Measurements from ENCODE around the gene COL6A5. TPM values are rescaled to one million over a fixed set of nuclear protein-coding genes. Genes with fewer than 3 reads are reported as not detected.

COL6A5 gene
- total RNA-seq, 1 experiment from 2014 or later, result not detected

DNA sequence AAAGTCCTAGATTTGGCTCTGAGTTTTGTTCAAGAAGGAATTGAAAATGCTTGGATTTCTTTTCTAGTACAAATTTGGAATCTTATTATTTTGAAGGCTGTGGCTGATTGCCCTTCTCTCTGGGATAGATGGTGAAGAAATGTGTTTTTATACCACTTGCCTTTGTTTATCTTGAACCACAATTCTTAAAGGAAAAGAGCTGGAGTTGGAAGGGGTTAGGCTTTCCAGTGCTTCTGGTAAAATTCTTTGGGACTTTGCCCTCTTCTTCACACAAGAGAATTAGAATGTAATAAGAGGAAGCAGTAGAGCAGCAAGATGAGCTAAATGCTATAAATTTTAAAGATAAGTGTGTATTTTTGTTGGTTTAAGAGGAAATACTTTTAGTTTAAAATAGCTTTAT is 65.8 kb downstream of the COL6A5 start:
- no peak for DNase-seq (ENCODE audit: low read depth, low spot score)
- Histone ChIP-seq H2AFZ (ENCODE audit: low read depth, low read length, poor library complexity, severe bottlenecking) (no peak overlapping the region), H3K4me1 (ENCODE audit: control insufficient read depth in 1 of 2, insufficient read depth in 2 of 2, low read length in 2 of 2) (no peaks in the 10 kb centered on the region), H3K9me3 (ENCODE audit: control insufficient read depth in 1 of 2, insufficient read depth in 1 of 2, low read depth in 1 of 2, low read length in 2 of 2) (no peaks in the 10 kb centered on the region), H3K27me3 (ENCODE audit: insufficient read depth, low read length) (peaks cover 31% of the 10 kb centered on the region; the same call in 1 of the 2 replicates), H3K4me3 (replicated peaks in 1 of 2; ENCODE audit: low read depth in 1 of 2, low read length in 2 of 2) (no peak overlapping the region), H3K9me2 (ENCODE audit: insufficient read depth) (no peaks in the 10 kb centered on the region), H3K9ac (ENCODE audit: low read length) (no peak overlapping the region), H3K4me2 (ENCODE audit: low read length) (no peak overlapping the region), H3K27ac (ENCODE audit: low read depth, low read length) (no peak overlapping the region), H3K36me3 (ENCODE audit: control insufficient read depth in 1 of 2, insufficient read depth in 2 of 2, low read length in 2 of 2) (no peaks in the 10 kb centered on the region), H4K20me1 (ENCODE audit: insufficient read depth) (no peaks in the 10 kb centered on the region), H3K79me2 (ENCODE audit: insufficient read depth, low read length) (no peaks in the 10 kb centered on the region)
- TF ChIP-seq EGR1 (IDR thresholded peaks at IDR 0.05; ENCODE audit: low read depth) (no peak), RAD21 (IDR thresholded peaks at IDR 0.05; ENCODE audit: low read depth) (no peak), POLR2A (IDR thresholded peaks at IDR 0.05; ENCODE audit: borderline replicate concordance, extremely low read depth, insufficient read depth, insufficient read length) (no peak), POLR2AphosphoS5 (IDR thresholded peaks at IDR 0.05; ENCODE audit: low read depth, low read length) (no peak), ZFX (IDR thresholded peaks at IDR 0.05) (no peak), ZBTB33 (IDR thresholded peaks at IDR 0.05; ENCODE audit: extremely low read depth, insufficient replicate concordance, low read length) (no peak), ZNF274 (IDR thresholded peaks at IDR 0.05; ENCODE audit: low read depth, low read length) (no peak), JUND (IDR thresholded peaks at IDR 0.05) (no peak), SRF (IDR thresholded peaks at IDR 0.05; ENCODE audit: low read depth) (no peak), ELF1 (IDR thresholded peaks at IDR 0.05; ENCODE audit: borderline replicate concordance, low read depth) (no peak), CEBPB (IDR thresholded peaks at IDR 0.05; ENCODE audit: low read depth) (no peak), MAX (IDR thresholded peaks at IDR 0.05) (no peak)
- intact Hi-C loops (cut with micrococcal nuclease), result no loop called here
- BruUV-seq (replicated peaks), result no TSS peak
- CTCF ChIA-PET, result no interaction called here
- POLR2A ChIA-PET, result no interaction called here
- ATAC-seq, result no peak
- RAD21 ChIA-PET (ENCODE audit: low non-redundant PET in 1 of 2, low total read pairs in 2 of 2, uncharacterized antibody in 2 of 2, unreplicated experiment in 2 of 2), result no interaction called here
